CD4-positive, alpha-beta T cell treated with Interleukin-21 for 1 hour (primary cell): Measurements from ENCODE around the gene ANKRD23.
"Not testable (repeated sequence)": the region's sequence is repeated elsewhere in the genome, so short reads cannot be mapped to it uniquely, and the experiment has no call there.

Experiments
- DNase-seq: peaks from one replicate; pipeline ENCODE4 v3.0.0-alpha.2; 2020

Gene ANKRD23

GRCh38 chr2:96843538-96844268, at the start of gene ANKRD23:
Gene ANKRD23, minus strand, starts transcription at chr2:96844021. Its CDS starts 29 bp downstream, at chr2:96843992.
- no peak for DNase-seq

GRCh38 chr2:96891591-96892333, 47.9 kb upstream of the ANKRD23 start:
- DNase-seq: no peak

GRCh38 chr2:96890726-96891385, 47.0 kb upstream of the ANKRD23 start:
- DNase-seq: no peak

- no peak for DNase-seq
Measured at GRCh38 chr2:96890252-96890651, 46.4 kb upstream of the ANKRD23 start.

- DNase-seq: not testable (repeated sequence)
Measured at GRCh38 chr2:96889502-96889901, 45.7 kb upstream of the ANKRD23 start.

- DNase-seq: no peak
Measured at GRCh38 chr2:96888072-96889011, 44.5 kb upstream of the ANKRD23 start.

- DNase-seq: no peak
Measured at GRCh38 chr2:96887493-96888012, 43.7 kb upstream of the ANKRD23 start.

GRCh38 chr2:96885432-96886347, 41.9 kb upstream of the ANKRD23 start:
- DNase-seq: no peak

- no peak for DNase-seq
Measured at GRCh38 chr2:96884299-96885094, 40.7 kb upstream of the ANKRD23 start.

- no peak for DNase-seq
Measured at GRCh38 chr2:96883306-96883705, 39.5 kb upstream of the ANKRD23 start.

- no peak for DNase-seq
Measured at GRCh38 chr2:96882906-96883305, 39.1 kb upstream of the ANKRD23 start.

- no peak for DNase-seq
Measured at GRCh38 chr2:96882230-96882629, 38.4 kb upstream of the ANKRD23 start.

GRCh38 chr2:96881349-96882195, 37.8 kb upstream of the ANKRD23 start:
- DNase-seq: no peak

GRCh38 chr2:96880891-96881273, 37.1 kb upstream of the ANKRD23 start:
- no peak for DNase-seq

GRCh38 chr2:96879545-96880040, 35.8 kb upstream of the ANKRD23 start:
- DNase-seq: no peak

- DNase-seq: no peak
Measured at GRCh38 chr2:96878796-96879544, 35.1 kb upstream of the ANKRD23 start.

- no peak for DNase-seq
Measured at GRCh38 chr2:96878171-96878570, 34.4 kb upstream of the ANKRD23 start.

- no peak for DNase-seq
Measured at GRCh38 chr2:96877631-96878092, 33.8 kb upstream of the ANKRD23 start.
